Ascending aorta (tissue), 2 donors: ENCODE data around the gene GAL3ST1. TPM values are rescaled to one million over a fixed set of nuclear protein-coding genes. Genes with fewer than 3 reads are reported as not detected.

ENCODE experiments used
- DNase-seq, 2 donors: peaks; one replicate each; pipeline ENCODE4 v3.0.0-alpha.2; 2019; ENCODE audit warnings: low spot score in 2 of 2
- H3K27ac ChIP-seq, 2 donors: fragments of 200-600 bp; sonication (generic); one replicate each; pipeline ENCODE4 v1.5.1; 2016 to 2017; ENCODE audit warnings: mild to moderate bottlenecking in 1 of 2
- H3K27me3 ChIP-seq: fragments of 200-600 bp; sonication (generic); one replicate; pipeline ENCODE4 v1.5.1; 2017
- H3K36me3 ChIP-seq, 2 donors: fragments of 200-600 bp; sonication (generic); one replicate each; pipeline ENCODE4 v1.5.1; 2016
- H3K4me1 ChIP-seq, 2 donors: fragments of 200-600 bp; sonication (generic); one replicate each; pipeline ENCODE4 v1.5.1; 2016 to 2017; ENCODE audit warnings: mild to moderate bottlenecking in 1 of 2
- H3K4me3 ChIP-seq, 2 donors: fragments of 200-600 bp; sonication (generic); one replicate each; pipeline ENCODE4 v1.5.1; 2016 to 2017; ENCODE audit warnings: mild to moderate bottlenecking in 1 of 2
- H3K9me3 ChIP-seq, 2 donors: fragments of 200-600 bp; sonication (generic); one replicate each; pipeline ENCODE4 v1.5.1; 2016
- CTCF ChIP-seq, 3 experiments: fragments of 200-600 bp in 2 of 3; fragments of 450-650 bp in 1 of 3; sonication (generic) in 2 of 3; IDR thresholded peaks; one replicate each; pipeline ENCODE4 v1.5.1; 2016 to 2019; ENCODE audit warnings: antibody characterized with exemption in 3 of 3, mild to moderate bottlenecking in 1 of 3, moderate library complexity in 1 of 3
- intact Hi-C: fragments of 100-400 bp; cut with DNase I; formaldehyde crosslinking; loops from one replicate; pipeline ENCODE4 v1.15.1; 2023
- total RNA-seq: library from RNA; depleted of rRNA; stranded (reverse); fragments of >200 nt; gene quantifications from one replicate; pipeline ENCODE4 v1.1.0, GENCODE V29; 2016

Gene GAL3ST1
- total RNA-seq, 1 donor from 2014 or later = not detected

- no peaks in the 10 kb centered on the region for H3K27me3 ChIP-seq
- H3K4me1 ChIP-seq = peaks cover 0 to 7% of the 10 kb centered on the region in 2 donors
- no peaks in the 10 kb centered on the region for H3K9me3 ChIP-seq
- H3K4me3 ChIP-seq = no peak overlapping the region
- H3K36me3 ChIP-seq = no peaks in the 10 kb centered on the region
- H3K27ac ChIP-seq = no peak overlapping the region
- TF ChIP-seq CTCF (IDR thresholded peaks at IDR 0.05) = peak in 1 of 3 experiments; percentile 16
- no peak for DNase-seq
- intact Hi-C loops = no loop called here
Measured at GRCh38 chr22:30602049-30602448, 27.6 kb upstream of the GAL3ST1 start.

- Histone ChIP-seq H3K27me3 (no peaks in the 10 kb centered on the region), H3K4me3 (no peak overlapping the region), H3K9me3 (no peaks in the 10 kb centered on the region), H3K4me1 (peaks cover 0 to 6% of the 10 kb centered on the region in 2 donors), H3K36me3 (no peaks in the 10 kb centered on the region), H3K27ac (no peak overlapping the region)
- no peak for TF ChIP-seq CTCF (IDR thresholded peaks at IDR 0.05)
- no peak for DNase-seq
- intact Hi-C loops = no loop called here
Measured at GRCh38 chr22:30601464-30601863, 27.0 kb upstream of the GAL3ST1 start.

GRCh38 chr22:30600921-30601320 lies 26.5 kb upstream of the GAL3ST1 start:
- Histone ChIP-seq H3K27me3 (no peaks in the 10 kb centered on the region), H3K27ac (no peak overlapping the region), H3K9me3 (no peaks in the 10 kb centered on the region), H3K4me3 (no peak overlapping the region), H3K36me3 (no peaks in the 10 kb centered on the region), H3K4me1 (peaks cover 0 to 1% of the 10 kb centered on the region in 2 donors)
- no peak for TF ChIP-seq CTCF (IDR thresholded peaks at IDR 0.05)
- intact Hi-C loops = no loop called here
- DNase-seq = no peak

- Histone ChIP-seq H3K4me1 (no peaks in the 10 kb centered on the region), H3K36me3 (no peaks in the 10 kb centered on the region), H3K27me3 (no peaks in the 10 kb centered on the region), H3K9me3 (no peaks in the 10 kb centered on the region), H3K4me3 (no peak overlapping the region), H3K27ac (no peak overlapping the region)
- TF ChIP-seq CTCF (IDR thresholded peaks at IDR 0.05) = no peak
- no peak for DNase-seq
- intact Hi-C loops = no loop called here
Measured at GRCh38 chr22:30598986-30599385, 24.5 kb upstream of the GAL3ST1 start.

GRCh38 chr22:30596886-30597285 lies 22.4 kb upstream of the GAL3ST1 start:
- intact Hi-C loops = no loop called here

More at GRCh38 chr22:30596886-30597285, 22.4 kb upstream of the GAL3ST1 start:
- no peak for TF ChIP-seq CTCF (IDR thresholded peaks at IDR 0.05)
- no peaks in the 10 kb centered on the region for H3K36me3 ChIP-seq
- no peak overlapping the region for H3K4me3 ChIP-seq
- H3K9me3 ChIP-seq = no peaks in the 10 kb centered on the region
- no peak overlapping the region for H3K27ac ChIP-seq
- DNase-seq = no peak
- H3K4me1 ChIP-seq = peaks cover 0 to 2% of the 10 kb centered on the region in 2 donors
- no peaks in the 10 kb centered on the region for H3K27me3 ChIP-seq
